Fibroblast of pulmonary artery (primary cell): ENCODE data around the gene CACNA2D3.
A peak's percentile ranks its signal among the peaks of the same experiment; 100 is the strongest.

Experiments
- DNase-seq: peaks from one replicate; pipeline ENCODE4 v3.0.0-alpha.2; 2010; ENCODE audit warnings: low read depth
- H3K4me3 ChIP-seq: replicated peaks from 2 replicates; pipeline ENCODE4 v1.5.1; 2011; ENCODE audit warnings: low read depth, mild to moderate bottlenecking, control low read depth, low read length, moderate library complexity
- TF ChIP-seq, protein P1 (sequence below): IDR thresholded peaks from 2 replicates; pipeline ENCODE4 v1.5.1; 2011; ENCODE audit warnings: mild to moderate bottlenecking, control low read depth, low read length, inconsistent platforms; ENCODE audit errors: missing control alignments

CACNA2D3 gene

DNA sequence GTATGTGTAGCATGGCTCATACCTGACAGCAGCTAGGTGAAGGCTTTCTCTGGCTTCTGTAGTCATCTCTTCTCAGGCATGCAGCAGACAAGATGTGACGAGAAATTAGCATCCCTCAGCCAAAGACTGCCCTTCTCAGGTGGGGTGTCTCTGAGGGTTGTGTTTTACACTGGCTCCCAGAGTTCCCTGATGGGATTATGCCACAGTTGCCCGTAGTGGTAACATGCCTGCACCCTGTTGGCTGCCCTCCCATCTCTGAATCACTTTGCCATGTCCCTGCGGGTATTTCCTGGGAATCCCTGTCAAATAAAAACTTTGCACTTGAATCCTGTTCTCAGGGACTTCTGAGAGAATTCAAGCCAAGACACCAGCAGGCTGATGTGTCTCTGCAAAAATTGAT is 735.0 kb downstream of the CACNA2D3 start:
- H3K4me3 ChIP-seq: no peak overlapping the region
- DNase-seq: no peak
- TF ChIP-seq, protein P1, sequence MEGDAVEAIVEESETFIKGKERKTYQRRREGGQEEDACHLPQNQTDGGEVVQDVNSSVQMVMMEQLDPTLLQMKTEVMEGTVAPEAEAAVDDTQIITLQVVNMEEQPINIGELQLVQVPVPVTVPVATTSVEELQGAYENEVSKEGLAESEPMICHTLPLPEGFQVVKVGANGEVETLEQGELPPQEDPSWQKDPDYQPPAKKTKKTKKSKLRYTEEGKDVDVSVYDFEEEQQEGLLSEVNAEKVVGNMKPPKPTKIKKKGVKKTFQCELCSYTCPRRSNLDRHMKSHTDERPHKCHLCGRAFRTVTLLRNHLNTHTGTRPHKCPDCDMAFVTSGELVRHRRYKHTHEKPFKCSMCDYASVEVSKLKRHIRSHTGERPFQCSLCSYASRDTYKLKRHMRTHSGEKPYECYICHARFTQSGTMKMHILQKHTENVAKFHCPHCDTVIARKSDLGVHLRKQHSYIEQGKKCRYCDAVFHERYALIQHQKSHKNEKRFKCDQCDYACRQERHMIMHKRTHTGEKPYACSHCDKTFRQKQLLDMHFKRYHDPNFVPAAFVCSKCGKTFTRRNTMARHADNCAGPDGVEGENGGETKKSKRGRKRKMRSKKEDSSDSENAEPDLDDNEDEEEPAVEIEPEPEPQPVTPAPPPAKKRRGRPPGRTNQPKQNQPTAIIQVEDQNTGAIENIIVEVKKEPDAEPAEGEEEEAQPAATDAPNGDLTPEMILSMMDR: no peak

DNA sequence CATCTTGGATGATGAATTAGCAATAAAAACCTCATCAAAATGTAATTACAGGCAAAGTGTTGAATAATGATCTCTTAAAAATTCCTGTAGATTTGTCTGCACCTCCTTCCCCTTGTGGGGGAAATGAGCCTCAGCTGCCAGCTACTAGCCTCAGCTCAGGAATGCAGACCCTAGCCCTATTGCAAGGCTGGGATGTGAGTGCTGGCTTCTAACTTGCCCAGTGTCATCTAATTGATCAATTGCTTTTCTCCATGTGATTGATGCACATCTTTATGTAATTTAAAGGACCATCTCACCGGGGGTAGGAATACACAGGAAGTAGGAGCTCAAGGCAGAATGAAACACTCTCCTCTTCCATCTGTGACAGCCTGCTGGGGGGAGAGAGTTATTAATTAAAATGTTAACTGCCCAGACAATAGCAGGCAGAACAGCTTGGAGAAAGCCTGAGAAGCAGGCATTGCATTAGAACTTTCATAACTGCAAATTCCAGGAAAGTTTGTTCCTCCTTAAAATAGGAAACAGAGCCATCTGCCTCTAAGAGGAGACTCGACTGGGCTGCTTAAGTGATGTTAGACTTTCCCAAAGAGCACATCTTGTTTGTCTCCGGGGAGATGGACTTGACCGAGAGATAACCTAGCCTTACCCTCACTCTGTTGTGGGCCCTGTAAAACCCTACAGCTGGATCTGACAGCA is 735.9 kb downstream of the CACNA2D3 start:
- H3K4me3 ChIP-seq: no peak overlapping the region
- TF ChIP-seq, protein P1: no peak
- no peak for DNase-seq

DNA sequence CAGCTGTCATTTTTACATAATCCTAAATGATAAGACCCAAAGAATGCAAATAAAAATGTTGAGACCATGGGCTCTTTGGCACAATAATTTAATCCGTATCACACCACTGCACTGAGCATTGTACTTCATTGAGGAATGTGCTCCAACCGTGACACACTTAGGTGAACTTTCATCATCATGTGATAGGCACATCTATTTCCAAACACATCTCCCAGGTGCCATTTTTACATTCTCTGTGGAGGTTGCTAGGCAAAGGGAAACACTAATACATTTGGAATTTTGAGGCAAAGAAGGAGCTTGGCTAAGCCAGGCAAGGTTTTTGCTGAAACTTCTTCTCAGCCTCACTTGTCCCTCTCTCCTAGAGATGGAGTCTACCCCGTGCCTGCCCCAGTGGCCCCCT is 736.8 kb downstream of the CACNA2D3 start:
- H3K4me3 ChIP-seq: no peak overlapping the region
- TF ChIP-seq, protein P1: no peak
- peak; percentile 31 for DNase-seq

DNA sequence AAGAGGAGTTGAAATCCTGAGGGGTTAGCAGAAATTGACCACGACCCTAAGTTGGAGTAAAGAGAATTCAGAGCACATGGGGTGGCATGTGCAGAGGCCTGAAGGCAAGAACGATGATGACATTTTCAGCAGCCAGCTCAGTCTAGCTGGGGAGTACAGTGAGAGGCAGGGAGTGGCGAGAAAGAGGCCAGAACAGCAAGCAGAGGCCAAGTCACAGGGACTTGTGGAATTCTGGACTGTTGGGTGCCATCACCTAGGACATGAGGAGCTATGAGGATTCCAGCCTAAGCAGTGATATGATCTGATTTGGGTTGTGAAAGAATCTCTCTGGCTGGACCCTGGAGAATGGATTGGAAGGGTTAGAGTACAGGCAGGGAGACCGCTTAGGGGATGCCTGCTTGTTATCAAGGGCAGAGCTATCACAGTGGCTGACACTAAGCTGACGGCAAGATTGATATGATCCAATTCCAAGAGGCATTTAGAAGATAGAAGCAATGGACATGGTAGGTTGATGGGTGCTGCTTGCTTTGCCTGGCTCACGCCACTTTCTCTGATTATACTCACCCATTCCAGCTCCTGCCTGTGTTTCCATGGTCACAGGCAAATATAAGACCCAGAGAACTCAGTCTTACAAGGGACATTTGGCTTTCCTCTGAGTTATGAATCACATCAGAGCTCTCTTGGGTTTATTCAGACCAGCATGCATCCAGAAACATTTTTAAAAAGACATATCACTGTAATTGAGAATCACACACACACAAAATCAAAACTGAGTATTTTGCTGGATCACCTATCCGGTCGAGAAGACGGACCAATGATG is 739.1 kb downstream of the CACNA2D3 start:
- H3K4me3 ChIP-seq: no peak overlapping the region
- TF ChIP-seq, protein P1: no peak
- DNase-seq: no peak

DNA sequence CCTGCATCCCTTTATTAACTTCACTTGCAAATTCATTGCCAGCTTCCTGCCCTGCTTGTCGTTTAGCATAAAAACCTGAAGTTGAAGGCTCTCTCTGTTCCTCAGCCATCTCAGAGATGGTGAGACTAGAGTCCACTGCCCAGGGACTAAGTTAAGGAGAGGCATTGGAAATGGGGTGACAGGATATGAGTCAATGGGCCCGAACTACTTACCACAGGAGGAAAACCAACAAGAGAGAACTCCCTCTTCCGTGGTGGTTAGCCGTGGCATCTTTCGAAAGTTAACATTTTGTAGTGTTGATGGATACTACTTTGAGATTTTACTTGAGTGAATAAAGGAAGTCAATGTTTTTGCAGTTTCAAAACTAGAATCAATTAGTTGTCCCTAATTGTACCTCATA is 740.2 kb downstream of the CACNA2D3 start:
- no peak overlapping the region for H3K4me3 ChIP-seq
- no peak for DNase-seq

DNA sequence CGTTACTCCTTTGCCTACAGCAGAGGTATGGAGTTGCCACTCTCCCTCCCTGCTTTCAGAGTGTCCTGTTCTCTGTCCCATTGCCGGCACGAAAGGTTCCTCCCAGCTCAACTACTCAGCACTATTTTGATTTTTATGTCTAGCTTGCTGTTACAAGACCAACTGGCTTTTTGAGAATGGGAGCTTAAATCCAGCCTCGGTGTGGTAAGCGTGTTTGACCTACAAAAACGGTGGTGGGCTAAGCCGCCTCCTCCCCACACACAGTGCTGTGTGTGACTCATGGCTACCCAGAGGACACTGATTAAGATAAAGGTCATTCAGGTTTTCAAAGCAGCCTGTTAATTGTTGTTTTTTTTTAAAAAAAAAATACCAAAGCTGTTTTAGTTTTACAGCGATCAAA is 741.0 kb downstream of the CACNA2D3 start:
- DNase-seq: no peak
- H3K4me3 ChIP-seq: no peak overlapping the region
- TF ChIP-seq, protein P1: no peak

More for the DNA sequence above, 740.2 kb downstream of the CACNA2D3 start:
- TF ChIP-seq, protein P1: no peak
